Measurements from ENCODE around the gene WFDC12. TPM values are rescaled to one million over a fixed set of nuclear protein-coding genes. Genes with fewer than 3 reads are reported as not detected.
"Not testable (repeated sequence)": the region's sequence is repeated elsewhere in the genome, so short reads cannot be mapped to it uniquely, and the experiment has no call there.

The WFDC12 gene
- total RNA-seq, 6 experiments from 2014 or later, result not detected

DNA sequence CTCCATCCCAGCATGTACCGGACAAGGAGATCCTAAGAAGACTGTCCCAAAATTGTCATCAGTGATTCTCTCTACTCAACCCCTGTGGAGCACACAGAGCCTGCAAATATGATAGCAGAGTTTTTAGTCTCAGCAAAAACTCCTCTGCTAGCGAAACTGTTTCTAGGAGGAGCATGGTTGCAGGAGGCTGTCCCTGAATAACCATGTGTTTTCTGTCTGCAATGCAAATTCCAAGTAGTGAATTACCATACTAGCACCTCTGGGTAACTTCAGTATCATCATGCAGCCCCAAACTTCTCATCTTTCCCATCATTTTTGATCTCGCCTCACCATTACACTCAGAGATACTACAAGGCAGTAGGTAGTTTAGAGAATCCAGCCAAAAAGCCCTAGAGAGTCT, 24.8 kb upstream of the WFDC12 start:
- H3K27me3 Mint-ChIP-seq (ENCODE audit: insufficient read depth), result peaks cover 10% of the 10 kb centered on the region
- no peaks in the 10 kb centered on the region for H3K36me3 Mint-ChIP-seq (ENCODE audit: low read depth)
- H3K4me3 Mint-ChIP-seq, result no peak overlapping the region
- no peak overlapping the region for H3K27ac Mint-ChIP-seq
- no peaks in the 10 kb centered on the region for H3K9me3 Mint-ChIP-seq
- DNase-seq, result no peak
- no peak for TF ChIP-seq CTCF (IDR thresholded peaks at IDR 0.05)
- H3K4me1 Mint-ChIP-seq (ENCODE audit: low read depth), result no peaks in the 10 kb centered on the region

DNA sequence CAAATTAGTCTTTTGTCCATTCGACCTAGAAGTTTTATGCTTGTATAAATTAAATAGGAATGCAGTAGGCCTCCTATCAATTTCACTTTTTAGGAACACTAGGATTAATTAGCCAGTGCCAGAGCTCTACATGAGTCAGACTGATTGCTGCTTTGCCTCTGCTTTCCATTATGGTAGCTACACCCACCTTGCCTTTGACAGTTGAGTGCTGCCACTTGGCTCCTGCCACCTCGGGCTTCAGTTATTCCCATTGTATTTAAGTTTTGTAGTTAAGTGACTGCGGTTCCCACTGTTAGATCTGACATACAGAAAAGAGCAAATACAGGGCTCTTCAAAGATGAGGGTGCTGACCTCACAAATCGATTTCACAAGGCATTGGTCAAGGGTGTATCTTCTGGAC, 16.6 kb upstream of the WFDC12 start:
- no peak for TF ChIP-seq CTCF (IDR thresholded peaks at IDR 0.05)
- no peak overlapping the region for H3K4me3 Mint-ChIP-seq
- no peak overlapping the region for H3K27ac Mint-ChIP-seq
- no peaks in the 10 kb centered on the region for H3K9me3 Mint-ChIP-seq
- H3K4me1 Mint-ChIP-seq (ENCODE audit: low read depth), result no peaks in the 10 kb centered on the region
- peaks cover 13% of the 10 kb centered on the region for H3K27me3 Mint-ChIP-seq (ENCODE audit: insufficient read depth)
- DNase-seq, result no peak
- H3K36me3 Mint-ChIP-seq (ENCODE audit: low read depth), result no peaks in the 10 kb centered on the region

- H3K4me1 Mint-ChIP-seq (ENCODE audit: low read depth); DNase-seq; H3K9me3 Mint-ChIP-seq; H3K4me3 Mint-ChIP-seq; H3K36me3 Mint-ChIP-seq (ENCODE audit: low read depth); H3K27ac Mint-ChIP-seq: not testable (repeated sequence)
- H3K27me3 Mint-ChIP-seq (ENCODE audit: insufficient read depth), result peaks cover 12% of the 10 kb centered on the region
Measured at GRCh38 chr20:45139733-45140375, 15.6 kb upstream of the WFDC12 start.

- no peaks in the 10 kb centered on the region for H3K9me3 Mint-ChIP-seq
- H3K36me3 Mint-ChIP-seq (ENCODE audit: low read depth), result no peaks in the 10 kb centered on the region
- peak; percentile 88 for TF ChIP-seq CTCF (IDR thresholded peaks at IDR 0.05)
- peaks cover 13% of the 10 kb centered on the region for H3K27me3 Mint-ChIP-seq (ENCODE audit: insufficient read depth)
- H3K27ac Mint-ChIP-seq, result no peak overlapping the region
- no peak for DNase-seq
- no peaks in the 10 kb centered on the region for H3K4me1 Mint-ChIP-seq (ENCODE audit: low read depth)
- H3K4me3 Mint-ChIP-seq, result no peak overlapping the region
Measured at GRCh38 chr20:45138561-45139300, 14.5 kb upstream of the WFDC12 start.

DNA sequence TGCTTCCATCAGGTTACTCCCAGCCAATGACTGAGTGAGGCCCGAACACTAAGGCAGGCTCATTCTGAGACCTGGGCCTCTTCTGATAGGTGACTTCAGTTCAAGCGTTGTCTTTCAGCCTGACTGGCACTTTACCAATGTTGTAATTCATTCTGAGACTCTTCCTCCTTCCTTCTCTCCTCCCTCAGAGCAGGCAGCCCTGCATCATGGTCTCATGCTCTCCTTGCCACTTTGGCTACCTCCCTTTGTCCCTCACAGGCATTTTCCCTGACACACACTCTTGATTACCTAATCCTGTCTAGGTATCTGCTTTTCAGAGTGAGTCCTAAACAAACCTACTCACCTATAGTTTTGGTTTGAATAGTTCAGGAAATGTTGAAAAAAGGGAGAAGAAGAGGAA, 12.6 kb upstream of the WFDC12 start:
- no peaks in the 10 kb centered on the region for H3K9me3 Mint-ChIP-seq
- H3K36me3 Mint-ChIP-seq (ENCODE audit: low read depth), result no peaks in the 10 kb centered on the region
- no peak overlapping the region for H3K4me3 Mint-ChIP-seq
- DNase-seq, result no peak
- no peak for TF ChIP-seq CTCF (IDR thresholded peaks at IDR 0.05)
- peaks cover 11% of the 10 kb centered on the region for H3K27me3 Mint-ChIP-seq (ENCODE audit: insufficient read depth)
- no peaks in the 10 kb centered on the region for H3K4me1 Mint-ChIP-seq (ENCODE audit: low read depth)
- no peak overlapping the region for H3K27ac Mint-ChIP-seq

- no peaks in the 10 kb centered on the region for H3K36me3 Mint-ChIP-seq (ENCODE audit: low read depth)
- H3K27ac Mint-ChIP-seq, result no peak overlapping the region
- H3K4me1 Mint-ChIP-seq (ENCODE audit: low read depth), result no peaks in the 10 kb centered on the region
- H3K9me3 Mint-ChIP-seq, result no peaks in the 10 kb centered on the region
- no peak overlapping the region for H3K4me3 Mint-ChIP-seq
- peak; percentile 17 for DNase-seq
- no peak for TF ChIP-seq CTCF (IDR thresholded peaks at IDR 0.05)
- peaks cover 14% of the 10 kb centered on the region for H3K27me3 Mint-ChIP-seq (ENCODE audit: insufficient read depth)
Measured at GRCh38 chr20:45128099-45128498, 3.8 kb upstream of the WFDC12 start.
